Astrocyte (in vitro differentiated cells and primary cell): ENCODE measurements around the gene PKD2. TPM values are rescaled to one million over a fixed set of nuclear protein-coding genes. Genes with fewer than 3 reads are reported as not detected.

Experiments
- DNase-seq: peaks from one replicate; pipeline ENCODE4 v3.0.0-alpha.2; 2010; ENCODE audit warnings: low read depth
- FAIRE-seq: peaks from 2 replicates; lab custom pipeline; 2011; peaks lifted over from hg19 to GRCh38; lab: Jason Lieb, UNC
- H2AFZ ChIP-seq: 2 replicates; pipeline ENCODE4 v1.6.0; 2012; ENCODE audit warnings: low read depth, low read length, inconsistent platforms
- H3K27ac ChIP-seq: 2 replicates; pipeline ENCODE4 v1.5.1; 2011; ENCODE audit warnings: low read depth, low read length, inconsistent platforms
- H3K27me3 ChIP-seq: 2 replicates; pipeline ENCODE4 v1.6.0; 2011; ENCODE audit warnings: low read length, inconsistent platforms; ENCODE audit not compliant: insufficient read depth
- H3K36me3 ChIP-seq: 2 replicates; pipeline ENCODE4 v1.5.1; 2011; ENCODE audit warnings: low read length, inconsistent platforms; ENCODE audit not compliant: insufficient read depth
- H3K4me1 ChIP-seq: 2 replicates; pipeline ENCODE4 v1.5.1; 2011; ENCODE audit warnings: low read length, inconsistent platforms; ENCODE audit not compliant: insufficient read depth
- H3K4me2 ChIP-seq: 2 replicates; pipeline ENCODE4 v1.6.0; 2012; ENCODE audit warnings: low read length, inconsistent platforms
- H3K4me3 ChIP-seq: 2 replicates; pipeline ENCODE4 v1.5.1; 2011; ENCODE audit warnings: low read depth, mild to moderate bottlenecking, low read length, inconsistent platforms; ENCODE audit not compliant: insufficient read depth
- H3K79me2 ChIP-seq: 2 replicates; pipeline ENCODE4 v1.6.0; 2012; ENCODE audit warnings: mild to moderate bottlenecking, low read length, inconsistent platforms; ENCODE audit not compliant: insufficient read depth
- H3K9ac ChIP-seq: 2 replicates; pipeline ENCODE4 v1.6.0; 2012; ENCODE audit warnings: mild to moderate bottlenecking, low read length, inconsistent platforms
- H3K9me3 ChIP-seq: 2 replicates; pipeline ENCODE4 v1.5.1; 2012; ENCODE audit warnings: low read depth, mild to moderate bottlenecking, low read length, inconsistent platforms; ENCODE audit not compliant: insufficient read depth
- H4K20me1 ChIP-seq: 2 replicates; pipeline ENCODE4 v1.6.0; 2012; ENCODE audit warnings: low read length, inconsistent platforms; ENCODE audit not compliant: insufficient read depth
- H3K27ac Mint-ChIP-seq: one replicate; pipeline ENCODE4 v1.8.0; 2021; ENCODE audit warnings: mild to moderate bottlenecking, mixed read lengths; ENCODE audit not compliant: unreplicated experiment
- H3K27me3 Mint-ChIP-seq: one replicate; pipeline ENCODE4 v1.8.0; 2021; ENCODE audit warnings: low read depth, mixed read lengths; ENCODE audit not compliant: unreplicated experiment
- H3K36me3 Mint-ChIP-seq: one replicate; pipeline ENCODE4 v1.8.0; 2021; ENCODE audit warnings: low read depth, mixed read lengths; ENCODE audit not compliant: unreplicated experiment
- H3K4me1 Mint-ChIP-seq: one replicate; pipeline ENCODE4 v1.8.0; 2021; ENCODE audit warnings: low read depth, mixed read lengths; ENCODE audit not compliant: unreplicated experiment
- H3K4me3 Mint-ChIP-seq: one replicate; pipeline ENCODE4 v1.8.0; 2021; ENCODE audit warnings: mild to moderate bottlenecking, moderate library complexity, mixed read lengths; ENCODE audit not compliant: unreplicated experiment
- H3K9me3 Mint-ChIP-seq: one replicate; pipeline ENCODE4 v1.8.0; 2021; ENCODE audit warnings: mild to moderate bottlenecking, mixed read lengths; ENCODE audit not compliant: unreplicated experiment
- EZH2 ChIP-seq: IDR thresholded peaks from 2 replicates; pipeline ENCODE4 v1.6.1; 2012; ENCODE audit warnings: mild to moderate bottlenecking, low read length, inconsistent platforms; ENCODE audit not compliant: insufficient read depth
- total RNA-seq: library from RNA; stranded (reverse); gene quantifications from 2 replicates; pipeline ENCODE4 v1.2.1, GENCODE V29; 2021
- TF ChIP-seq, protein P1 (sequence below): IDR thresholded peaks from 2 replicates; pipeline ENCODE4 v1.5.1; 2011; ENCODE audit warnings: low read depth, mild to moderate bottlenecking, inconsistent platforms, low read length, moderate library complexity; ENCODE audit not compliant: insufficient read depth

PKD2 gene
- total RNA-seq, 1 donor from 2014 or later, result 19.7 TPM

- no peaks in the 10 kb centered on the region for H3K9me3 Mint-ChIP-seq
- TF ChIP-seq EZH2, result no peak
- TF ChIP-seq, protein P1, sequence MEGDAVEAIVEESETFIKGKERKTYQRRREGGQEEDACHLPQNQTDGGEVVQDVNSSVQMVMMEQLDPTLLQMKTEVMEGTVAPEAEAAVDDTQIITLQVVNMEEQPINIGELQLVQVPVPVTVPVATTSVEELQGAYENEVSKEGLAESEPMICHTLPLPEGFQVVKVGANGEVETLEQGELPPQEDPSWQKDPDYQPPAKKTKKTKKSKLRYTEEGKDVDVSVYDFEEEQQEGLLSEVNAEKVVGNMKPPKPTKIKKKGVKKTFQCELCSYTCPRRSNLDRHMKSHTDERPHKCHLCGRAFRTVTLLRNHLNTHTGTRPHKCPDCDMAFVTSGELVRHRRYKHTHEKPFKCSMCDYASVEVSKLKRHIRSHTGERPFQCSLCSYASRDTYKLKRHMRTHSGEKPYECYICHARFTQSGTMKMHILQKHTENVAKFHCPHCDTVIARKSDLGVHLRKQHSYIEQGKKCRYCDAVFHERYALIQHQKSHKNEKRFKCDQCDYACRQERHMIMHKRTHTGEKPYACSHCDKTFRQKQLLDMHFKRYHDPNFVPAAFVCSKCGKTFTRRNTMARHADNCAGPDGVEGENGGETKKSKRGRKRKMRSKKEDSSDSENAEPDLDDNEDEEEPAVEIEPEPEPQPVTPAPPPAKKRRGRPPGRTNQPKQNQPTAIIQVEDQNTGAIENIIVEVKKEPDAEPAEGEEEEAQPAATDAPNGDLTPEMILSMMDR, result no peak
- H3K27ac Mint-ChIP-seq, result no peak overlapping the region
- peaks cover 9% of the 10 kb centered on the region for H3K4me1 Mint-ChIP-seq
- peaks cover 6% of the 10 kb centered on the region for H4K20me1 ChIP-seq
- H3K79me2 ChIP-seq, result peaks cover 24% of the 10 kb centered on the region
- peak overlapping the region; percentile 18 for H3K4me2 ChIP-seq
- DNase-seq (peak; percentile 26), FAIRE-seq (peak; percentile 76)
- no peaks in the 10 kb centered on the region for H3K9me3 ChIP-seq
- peaks cover 15% of the 10 kb centered on the region for H3K4me1 ChIP-seq
- no peaks in the 10 kb centered on the region for H3K36me3 ChIP-seq
- no peak overlapping the region for H3K4me3 Mint-ChIP-seq
- no peaks in the 10 kb centered on the region for H3K36me3 Mint-ChIP-seq
- no peak overlapping the region for H3K4me3 ChIP-seq
- no peak overlapping the region for H2AFZ ChIP-seq
- H3K27me3 Mint-ChIP-seq, result peaks cover 1% of the 10 kb centered on the region
- no peaks in the 10 kb centered on the region for H3K27me3 ChIP-seq
- H3K9ac ChIP-seq, result no peak overlapping the region
- H3K27ac ChIP-seq, result no peak overlapping the region
Observed at GRCh38 chr4:88005076-88005475, 2.4 kb upstream of the PKD2 start.

DNA sequence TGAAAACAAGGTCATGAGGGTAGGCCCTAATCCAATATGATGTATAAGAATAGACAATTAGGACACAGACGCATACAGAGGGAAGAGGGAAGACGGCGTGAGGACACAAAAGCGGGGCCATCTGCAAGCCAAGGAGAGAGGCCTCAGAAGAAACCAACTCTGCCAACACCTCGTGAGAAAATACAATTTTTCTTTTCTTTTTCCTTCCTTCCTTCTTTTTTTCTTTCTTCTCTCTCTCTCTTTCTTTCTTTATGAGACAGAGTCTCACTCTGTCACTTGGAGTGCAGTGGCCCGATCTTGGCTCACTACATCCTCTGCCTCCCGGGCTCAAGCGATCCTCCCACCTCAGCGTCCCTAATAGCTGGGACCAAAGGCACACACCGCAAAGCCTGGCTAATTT lies 1.5 kb upstream of the PKD2 start:
- no peak overlapping the region for H3K4me3 ChIP-seq
- no peaks in the 10 kb centered on the region for H3K27me3 ChIP-seq
- H3K9ac ChIP-seq, result no peak overlapping the region
- peaks cover 24% of the 10 kb centered on the region for H3K4me1 ChIP-seq
- H3K9me3 Mint-ChIP-seq, result no peaks in the 10 kb centered on the region
- H2AFZ ChIP-seq, result no peak overlapping the region
- no peak overlapping the region for H3K27ac Mint-ChIP-seq
- H3K36me3 ChIP-seq, result no peaks in the 10 kb centered on the region
- H3K36me3 Mint-ChIP-seq, result no peaks in the 10 kb centered on the region
- peaks cover 1% of the 10 kb centered on the region for H3K27me3 Mint-ChIP-seq
- peaks cover 16% of the 10 kb centered on the region for H3K4me1 Mint-ChIP-seq
- H3K27ac ChIP-seq, result no peak overlapping the region
- FAIRE-seq, result no peak
- H3K79me2 ChIP-seq, result peaks cover 33% of the 10 kb centered on the region
- no peak overlapping the region for H3K4me2 ChIP-seq
- no peaks in the 10 kb centered on the region for H3K9me3 ChIP-seq
- TF ChIP-seq EZH2, result no peak
- TF ChIP-seq, protein P1, result no peak
- DNase-seq, result no peak
- peaks cover 12% of the 10 kb centered on the region for H4K20me1 ChIP-seq
- H3K4me3 Mint-ChIP-seq, result no peak overlapping the region

DNA sequence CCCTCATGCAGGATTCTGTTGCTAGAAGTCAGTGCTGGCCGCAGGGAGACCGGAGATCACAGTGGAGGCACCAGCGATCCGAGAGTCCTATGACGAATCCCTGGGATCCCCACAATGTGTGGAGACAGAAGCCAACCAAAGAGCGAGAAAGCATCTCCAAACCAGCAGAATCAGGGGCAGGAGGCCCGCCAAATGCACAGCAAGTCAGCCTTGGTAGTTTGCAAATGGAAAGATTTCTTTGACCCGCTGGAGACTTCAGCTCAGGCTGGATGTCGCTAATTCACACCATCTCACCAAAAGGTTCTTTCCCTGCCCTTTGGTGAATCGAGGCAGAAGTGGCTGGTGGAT lies 505 bp upstream of the PKD2 start:
- H4K20me1 ChIP-seq, result peaks cover 20% of the 10 kb centered on the region
- H3K36me3 Mint-ChIP-seq, result no peaks in the 10 kb centered on the region
- no peaks in the 10 kb centered on the region for H3K36me3 ChIP-seq
- peaks cover 1% of the 10 kb centered on the region for H3K27me3 Mint-ChIP-seq
- H3K4me3 ChIP-seq, result peak overlapping the region; percentile 86
- H3K4me3 Mint-ChIP-seq, result peak overlapping the region; percentile 89
- H3K79me2 ChIP-seq, result peaks cover 42% of the 10 kb centered on the region
- H3K4me2 ChIP-seq, result peak overlapping the region; percentile 94
- H3K4me1 Mint-ChIP-seq, result peaks cover 16% of the 10 kb centered on the region
- H3K4me1 ChIP-seq, result peaks cover 25% of the 10 kb centered on the region
- no peaks in the 10 kb centered on the region for H3K27me3 ChIP-seq
- no peaks in the 10 kb centered on the region for H3K9me3 Mint-ChIP-seq
- H3K9ac ChIP-seq, result peak overlapping the region; percentile 94
- no peak for DNase-seq
- no peak overlapping the region for H3K27ac ChIP-seq
- no peak for TF ChIP-seq EZH2
- TF ChIP-seq, protein P1, result no peak
- H3K27ac Mint-ChIP-seq, result peak overlapping the region; percentile 58
- FAIRE-seq, result no peak
- H3K9me3 ChIP-seq, result no peaks in the 10 kb centered on the region
- peak overlapping the region; percentile 82 for H2AFZ ChIP-seq
